Activated naive CD8-positive, alpha-beta T cell treated with anti-CD3 and anti-CD28 coated beads, Interleukin-2, amount 50 U/mL, for 16 hours (primary cell): ENCODE data around the gene PDE8B.

Experiments used
- DNase-seq: peaks from one replicate; pipeline ENCODE4 v3.0.0-alpha.2; 2020; ENCODE audit warnings: low read depth, low spot score

Gene PDE8B

GRCh38 chr5:77285251-77285841 lies 74.9 kb downstream of the PDE8B start:
- DNase-seq: no peak

- no peak for DNase-seq
These were observed 81.7 kb downstream of the PDE8B start for GRCh38 chr5:77292026-77292757.

- DNase-seq: no peak
These were observed 83.7 kb downstream of the PDE8B start for GRCh38 chr5:77294185-77294584.

GRCh38 chr5:77295863-77296378 lies 85.4 kb downstream of the PDE8B start:
- DNase-seq: no peak

GRCh38 chr5:77298146-77298545 lies 87.7 kb downstream of the PDE8B start:
- no peak for DNase-seq

- DNase-seq: no peak
These were observed 90.0 kb downstream of the PDE8B start for GRCh38 chr5:77300451-77300850.

GRCh38 chr5:77301447-77301883 lies 91.0 kb downstream of the PDE8B start:
- DNase-seq: no peak

GRCh38 chr5:77302247-77302646 lies 91.8 kb downstream of the PDE8B start:
- DNase-seq: no peak

GRCh38 chr5:77302653-77303052 lies 92.2 kb downstream of the PDE8B start:
- DNase-seq: no peak

GRCh38 chr5:77304388-77304787 lies 93.9 kb downstream of the PDE8B start:
- no peak for DNase-seq

- DNase-seq: no peak
These were observed 94.9 kb downstream of the PDE8B start for GRCh38 chr5:77305222-77305846.

- DNase-seq: no peak
These were observed 95.5 kb downstream of the PDE8B start for GRCh38 chr5:77305956-77306355.

GRCh38 chr5:77306531-77306930 lies 96.1 kb downstream of the PDE8B start:
- DNase-seq: no peak

GRCh38 chr5:77308154-77308960 lies 97.9 kb downstream of the PDE8B start:
- DNase-seq: no peak

GRCh38 chr5:77309140-77309539 lies 98.7 kb downstream of the PDE8B start:
- DNase-seq: no peak

- DNase-seq: no peak
These were observed 100.2 kb downstream of the PDE8B start for GRCh38 chr5:77310494-77311213.

- DNase-seq: no peak
These were observed 100.7 kb downstream of the PDE8B start for GRCh38 chr5:77311214-77311571.

GRCh38 chr5:77312413-77312812 lies 101.9 kb downstream of the PDE8B start:
- DNase-seq: no peak

- DNase-seq: no peak
These were observed 106.6 kb downstream of the PDE8B start for GRCh38 chr5:77316871-77317661.

GRCh38 chr5:77318060-77318459 lies 107.6 kb downstream of the PDE8B start:
- no peak for DNase-seq
